ENCODE results near the gene CISTR.

Gene CISTR

DNA sequence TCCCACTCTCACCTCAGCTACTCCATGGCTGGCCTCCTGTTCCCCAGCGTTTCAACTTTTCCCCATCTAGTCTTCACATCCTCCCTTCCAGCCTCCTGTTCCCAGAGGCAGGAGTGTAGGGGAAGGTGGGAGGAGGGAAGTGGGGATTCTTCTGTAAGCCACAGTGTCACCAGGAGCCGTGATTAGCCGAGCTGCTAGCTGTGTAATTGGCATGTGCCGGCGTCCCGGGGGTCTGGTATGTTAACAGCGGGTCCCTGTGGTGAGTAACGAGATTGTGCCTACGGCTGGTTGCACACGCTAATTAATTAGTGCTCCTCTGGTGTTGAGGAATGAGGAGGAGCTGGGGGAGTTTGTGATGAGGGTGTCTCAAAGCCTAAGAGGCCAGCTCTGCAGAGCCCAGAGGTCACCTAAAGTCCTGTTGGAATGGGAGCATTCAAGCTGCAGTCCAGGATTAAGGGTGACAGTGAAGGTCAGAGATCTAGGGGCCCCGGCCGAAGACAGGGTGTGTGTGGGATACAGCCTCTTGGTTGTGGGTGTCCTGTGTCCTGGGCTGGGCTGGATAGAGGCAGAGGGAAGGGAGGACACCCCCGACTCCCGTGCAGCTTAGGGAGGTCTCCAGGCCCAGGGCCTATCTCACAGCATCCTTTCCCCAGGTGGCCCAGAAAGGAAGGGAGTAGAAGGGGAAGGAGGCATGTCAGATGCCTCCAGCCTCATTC, 14.5 kb downstream of the CISTR start:
- Histone ChIP-seq H3K36me3 (ENCODE audit: insufficient read depth, low read length) (no peaks in the 10 kb centered on the region), H3K4me1 (ENCODE audit: insufficient read depth, low read length) (no peaks in the 10 kb centered on the region), H3K79me2 (ENCODE audit: insufficient read depth, low read length) (no peaks in the 10 kb centered on the region), H3K27ac (ENCODE audit: low read length) (no peak overlapping the region), H3K4me3 (ENCODE audit: low read depth in 1 of 2, low read length in 2 of 2) (no peak overlapping the region), H2AFZ (ENCODE audit: low read depth, low read length) (no peak overlapping the region), H3K9ac (ENCODE audit: low read depth, low read length) (no peak overlapping the region), H3K9me3 (ENCODE audit: insufficient read depth, low read length, severe bottlenecking) (no peaks in the 10 kb centered on the region), H4K20me1 (ENCODE audit: insufficient read depth, low read length) (0 out of 2 replicates have a peak, but pooled peaks cover 5% of the 10 kb centered on the region), H3K4me2 (ENCODE audit: insufficient read depth, low read length) (no peak overlapping the region), H3K27me3 (ENCODE audit: insufficient read depth, low read length, poor library complexity) (peaks cover 34% of the 10 kb centered on the region)
- DNase-seq (no peak), ATAC-seq (ENCODE audit: insufficient read depth, low read depth) (no peak)
- TF ChIP-seq EZH2 (IDR thresholded peaks at IDR 0.05; ENCODE audit: borderline replicate concordance, low read depth, low read length, severe bottlenecking): no peak
- TF ChIP-seq, protein P1, sequence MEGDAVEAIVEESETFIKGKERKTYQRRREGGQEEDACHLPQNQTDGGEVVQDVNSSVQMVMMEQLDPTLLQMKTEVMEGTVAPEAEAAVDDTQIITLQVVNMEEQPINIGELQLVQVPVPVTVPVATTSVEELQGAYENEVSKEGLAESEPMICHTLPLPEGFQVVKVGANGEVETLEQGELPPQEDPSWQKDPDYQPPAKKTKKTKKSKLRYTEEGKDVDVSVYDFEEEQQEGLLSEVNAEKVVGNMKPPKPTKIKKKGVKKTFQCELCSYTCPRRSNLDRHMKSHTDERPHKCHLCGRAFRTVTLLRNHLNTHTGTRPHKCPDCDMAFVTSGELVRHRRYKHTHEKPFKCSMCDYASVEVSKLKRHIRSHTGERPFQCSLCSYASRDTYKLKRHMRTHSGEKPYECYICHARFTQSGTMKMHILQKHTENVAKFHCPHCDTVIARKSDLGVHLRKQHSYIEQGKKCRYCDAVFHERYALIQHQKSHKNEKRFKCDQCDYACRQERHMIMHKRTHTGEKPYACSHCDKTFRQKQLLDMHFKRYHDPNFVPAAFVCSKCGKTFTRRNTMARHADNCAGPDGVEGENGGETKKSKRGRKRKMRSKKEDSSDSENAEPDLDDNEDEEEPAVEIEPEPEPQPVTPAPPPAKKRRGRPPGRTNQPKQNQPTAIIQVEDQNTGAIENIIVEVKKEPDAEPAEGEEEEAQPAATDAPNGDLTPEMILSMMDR (IDR thresholded peaks at IDR 0.05; ENCODE audit: borderline replicate concordance, extremely low read depth, low read length, poor library complexity, severe bottlenecking): no peak

DNA sequence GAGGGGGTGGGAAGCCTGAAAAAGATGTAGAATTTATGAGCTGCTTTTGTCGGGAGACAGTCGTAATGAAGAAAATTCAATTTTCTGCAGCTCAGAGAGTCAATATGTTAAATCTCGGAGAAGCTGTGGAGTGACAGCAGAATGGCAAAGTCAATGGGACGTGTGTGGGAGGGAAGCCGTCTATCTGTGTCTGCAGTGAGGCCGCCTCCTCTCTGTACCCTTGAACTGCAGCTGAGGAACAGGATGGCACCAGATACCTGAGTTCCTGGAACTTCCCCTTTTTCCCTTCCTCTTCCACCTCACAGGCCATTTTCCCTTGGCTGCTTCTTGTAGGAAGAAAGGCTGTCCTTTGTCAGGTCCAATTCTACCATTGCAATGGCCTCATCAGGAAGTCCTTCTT, 15.2 kb downstream of the CISTR start:
- H3K9ac ChIP-seq (ENCODE audit: low read depth, low read length): no peak overlapping the region
- H3K36me3 ChIP-seq (ENCODE audit: insufficient read depth, low read length): no peaks in the 10 kb centered on the region
- H3K4me3 ChIP-seq (ENCODE audit: low read depth in 1 of 2, low read length in 2 of 2): no peak overlapping the region
- H3K79me2 ChIP-seq (ENCODE audit: insufficient read depth, low read length): no peaks in the 10 kb centered on the region
- no peak overlapping the region for H3K27ac ChIP-seq (ENCODE audit: low read length)
- TF ChIP-seq, protein P1 (IDR thresholded peaks at IDR 0.05; ENCODE audit: borderline replicate concordance, extremely low read depth, low read length, poor library complexity, severe bottlenecking): no peak
- TF ChIP-seq EZH2 (IDR thresholded peaks at IDR 0.05; ENCODE audit: borderline replicate concordance, low read depth, low read length, severe bottlenecking): no peak
- peaks cover 34% of the 10 kb centered on the region for H3K27me3 ChIP-seq (ENCODE audit: insufficient read depth, low read length, poor library complexity)
- H3K9me3 ChIP-seq (ENCODE audit: insufficient read depth, low read length, severe bottlenecking): no peaks in the 10 kb centered on the region
- H2AFZ ChIP-seq (ENCODE audit: low read depth, low read length): no peak overlapping the region
- H4K20me1 ChIP-seq (ENCODE audit: insufficient read depth, low read length): 0 out of 2 replicates have a peak, but pooled peaks cover 5% of the 10 kb centered on the region
- H3K4me1 ChIP-seq (ENCODE audit: insufficient read depth, low read length): no peaks in the 10 kb centered on the region
- no peak overlapping the region for H3K4me2 ChIP-seq (ENCODE audit: insufficient read depth, low read length)
- ATAC-seq (ENCODE audit: insufficient read depth, low read depth) (no peak), DNase-seq (no peak)

DNA sequence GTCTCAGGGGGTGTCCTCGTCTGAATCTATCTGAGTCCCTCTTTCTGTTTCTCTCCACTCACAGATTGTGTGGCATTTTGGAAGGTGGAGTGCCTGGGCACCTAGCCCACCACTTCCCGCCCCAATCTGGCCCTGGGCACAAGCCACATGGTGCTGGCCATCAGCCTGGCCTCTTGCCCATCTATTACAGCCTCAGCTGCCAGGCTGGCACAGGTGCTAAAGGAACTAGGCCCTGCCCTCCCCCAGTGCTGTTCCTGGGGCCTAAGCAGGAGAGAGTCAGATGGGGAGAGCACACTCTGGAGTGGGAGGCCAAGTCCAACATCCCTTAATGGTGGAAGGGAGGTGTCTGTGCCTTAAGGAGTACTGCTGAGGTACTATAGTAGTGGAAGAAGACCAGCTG, 16.2 kb downstream of the CISTR start:
- Histone ChIP-seq H3K4me1 (ENCODE audit: insufficient read depth, low read length) (no peaks in the 10 kb centered on the region), H3K4me3 (ENCODE audit: low read depth in 1 of 2, low read length in 2 of 2) (no peak overlapping the region), H4K20me1 (ENCODE audit: insufficient read depth, low read length) (0 out of 2 replicates have a peak, but pooled peaks cover 5% of the 10 kb centered on the region), H3K36me3 (ENCODE audit: insufficient read depth, low read length) (no peaks in the 10 kb centered on the region), H3K9me3 (ENCODE audit: insufficient read depth, low read length, severe bottlenecking) (no peaks in the 10 kb centered on the region), H3K27me3 (ENCODE audit: insufficient read depth, low read length, poor library complexity) (peaks cover 34% of the 10 kb centered on the region), H3K4me2 (ENCODE audit: insufficient read depth, low read length) (no peak overlapping the region), H3K27ac (ENCODE audit: low read length) (no peak overlapping the region), H3K9ac (ENCODE audit: low read depth, low read length) (no peak overlapping the region), H3K79me2 (ENCODE audit: insufficient read depth, low read length) (no peaks in the 10 kb centered on the region), H2AFZ (ENCODE audit: low read depth, low read length) (no peak overlapping the region)
- ATAC-seq (ENCODE audit: insufficient read depth, low read depth): no peak
- TF ChIP-seq EZH2 (IDR thresholded peaks at IDR 0.05; ENCODE audit: borderline replicate concordance, low read depth, low read length, severe bottlenecking): no peak
- TF ChIP-seq, protein P1 (IDR thresholded peaks at IDR 0.05; ENCODE audit: borderline replicate concordance, extremely low read depth, low read length, poor library complexity, severe bottlenecking): no peak
- DNase-seq: no peak

All from DND-41 (cell line).